SU-DHL-6 (cell line): ENCODE measurements around the gene CYB5R4.

ENCODE experiments used
- CTCF ChIP-seq: fragments of 200-600 bp; sonication (generic); IDR thresholded peaks from one replicate; pipeline ENCODE4 v1.5.1; 2017; ENCODE audit warnings: antibody characterized with exemption, mild to moderate bottlenecking, low read length, moderate library complexity; ENCODE audit not compliant: insufficient read depth, poor library complexity, severe bottlenecking
- EZH2phosphoT487 ChIP-seq: fragments of 200-600 bp; sonication (generic), shearing (Covaris generic); conservative IDR thresholded peaks from 2 replicates; pipeline ENCODE4 v1.6.1; 2018; ENCODE audit warnings: mild to moderate bottlenecking, antibody characterized with exemption, low read length, moderate library complexity, mixed read lengths

DNA sequence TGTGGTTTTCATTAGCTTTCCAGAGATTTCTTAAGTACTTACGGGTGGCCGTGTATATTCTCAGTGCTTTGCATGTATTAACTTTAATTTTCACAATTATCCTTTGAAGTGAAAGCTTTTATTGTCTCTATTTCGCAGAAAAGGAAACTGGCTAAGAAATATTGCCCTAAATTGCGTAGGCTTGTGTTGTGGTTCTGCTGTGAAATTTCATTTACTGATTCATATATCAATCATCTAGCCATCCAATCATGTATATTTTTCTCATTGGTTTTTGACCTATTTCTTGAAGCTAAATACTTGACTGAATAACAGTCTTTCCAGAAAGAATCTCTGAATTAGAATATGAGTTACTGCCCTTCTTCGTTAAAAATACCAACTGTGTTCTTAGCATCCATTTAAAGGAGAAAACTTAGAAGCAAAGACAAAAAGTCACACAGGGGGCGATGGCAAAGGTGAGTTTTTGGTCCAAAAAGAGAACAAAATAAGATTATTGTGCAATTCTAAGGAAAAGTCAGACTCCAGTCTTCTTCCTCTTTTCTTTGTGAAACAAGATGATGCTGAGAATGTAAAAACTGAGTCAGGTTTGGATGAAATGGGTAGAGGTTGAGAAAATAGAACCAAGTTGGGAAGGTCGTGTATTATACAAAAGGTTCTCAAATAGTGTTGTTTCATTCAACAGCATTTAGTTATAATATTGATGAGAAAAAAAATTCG, 1.4 kb downstream of the CYB5R4 start:
- TF ChIP-seq CTCF (no peak), EZH2phosphoT487 (no peak)
